ENCODE measurements around the gene GNA14. TPM values are rescaled to one million over a fixed set of nuclear protein-coding genes. Genes with fewer than 3 reads are reported as not detected.

GNA14 gene
- total RNA-seq, 1 experiment from 2014 or later, result 0.37 TPM

GRCh38 chr9:77616191-77616590 lies 31.9 kb downstream of the GNA14 start:
- Histone ChIP-seq H3K79me1 (ENCODE audit: insufficient read depth, low read depth, low read length, poor library complexity, severe bottlenecking) (no peaks in the 10 kb centered on the region), H3K56ac (ENCODE audit: insufficient read length, low read depth, low read length) (no peak overlapping the region), H3K27ac (ENCODE audit: insufficient read length, low read depth, low read length) (no peak overlapping the region), H3T11ph (ENCODE audit: low read length) (no peak overlapping the region), H2BK12ac (ENCODE audit: insufficient read length, low read depth, low read length) (no peak overlapping the region), H3K9me3 (ENCODE audit: control insufficient read depth, low read depth, low read length) (no peaks in the 10 kb centered on the region), H2BK120ac (ENCODE audit: low read depth, low read length, poor library complexity, severe bottlenecking) (no peak overlapping the region), H2BK5ac (ENCODE audit: insufficient read length, low read length) (no peak overlapping the region), H2BK20ac (ENCODE audit: low read depth, low read length, poor library complexity, severe bottlenecking) (no peak overlapping the region), H2AFZ (ENCODE audit: low read length) (no peak overlapping the region), H3K23ac (ENCODE audit: insufficient read length, low read depth, low read length) (no peak overlapping the region), H3K23me2 (ENCODE audit: insufficient read length, low read depth, low read length, poor library complexity, severe bottlenecking) (no peaks in the 10 kb centered on the region), H3K9ac (ENCODE audit: extremely low read depth, insufficient read length, low read length) (no peak overlapping the region), H4K20me1 (ENCODE audit: control insufficient read depth, insufficient read depth, insufficient read length) (no peaks in the 10 kb centered on the region), H2AK5ac (ENCODE audit: insufficient read length, low read length) (no peak overlapping the region), H2BK15ac (ENCODE audit: low read depth, low read length) (no peak overlapping the region), H3K4me1 (ENCODE audit: insufficient read depth, low read length) (no peaks in the 10 kb centered on the region; the same call in 1 of the 2 replicates), H4K5ac (ENCODE audit: insufficient read length, low read depth, low read length) (no peak overlapping the region), H4K91ac (ENCODE audit: insufficient read length, low read depth, low read length) (no peak overlapping the region), H3K4me2 (ENCODE audit: insufficient read depth, insufficient read length, low read length) (no peak overlapping the region), H3K4ac (ENCODE audit: low read depth, low read length) (no peak overlapping the region), H3K27me3 (ENCODE audit: insufficient read depth, low read length) (no peaks in the 10 kb centered on the region), H3K14ac (ENCODE audit: insufficient read depth, low read length) (no peak overlapping the region), H3K79me2 (ENCODE audit: insufficient read depth, low read length) (peaks cover 5% of the 10 kb centered on the region; the same call in 1 of the 2 replicates), H3K18ac (ENCODE audit: insufficient read length, low read depth, low read length) (no peak overlapping the region), H4K8ac (replicated peaks; ENCODE audit: insufficient read length, low read depth, low read length) (no peak overlapping the region)
- no peak for DNase-seq
- Mint-ChIP-seq H3K27me3 (ENCODE audit: low read depth) (peaks cover 2% of the 10 kb centered on the region; the same call in 1 of the 2 replicates), H3K27ac (no peak overlapping the region; a peak in 2 of 7 replicates), H3K4me3 (no peak overlapping the region), H3K9me3 (peaks cover 0 to 5% of the 10 kb centered on the region in 2 experiments; a peak in 2 of 5 replicates), H3K4me1 (peaks cover 0 to 4% of the 10 kb centered on the region in 2 experiments; a peak in 1 of 4 replicates), H3K36me3 (ENCODE audit: insufficient read depth in 1 of 3, low read depth in 3 of 3) (no peaks in the 10 kb centered on the region; a peak in 2 of 7 replicates)
- no peak for TF ChIP-seq CTCF (conservative IDR thresholded peaks at IDR 0.05)
- no CpG with 5 or more reads among the region's 4 CpGs for WGBS (ENCODE audit: extremely low coverage, insufficient read length, low lambda C conversion rate)
